ENCODE data around the gene CFAP92.

- TF ChIP-seq CTCF (IDR thresholded peaks at IDR 0.05) (no peak), POLR2AphosphoS5 (IDR thresholded peaks at IDR 0.05; ENCODE audit: low read depth, low read length) (no peak), REST (IDR thresholded peaks at IDR 0.05; ENCODE audit: insufficient read depth in 1 of 2, low read depth in 2 of 2, low read length in 1 of 2) (no peak), SIN3A (IDR thresholded peaks at IDR 0.05; ENCODE audit: borderline replicate concordance, insufficient read depth, low read depth, low read length) (no peak), TCF7L2 (IDR thresholded peaks at IDR 0.05; ENCODE audit: low read depth, low read length) (no peak)
Observed at GRCh38 chr3:128946411-128946810, 47.5 kb downstream of the CFAP92 start.

All from Panc1 (cell line).